BE2C (cell line): Measurements from ENCODE around the gene CEACAM6.

Experiments used
- DNase-seq: peaks from one replicate; pipeline ENCODE4 v3.0.0-alpha.2; 2020
- H3K27me3 ChIP-seq: fragments of 250-450 bp; sonication (Bioruptor Pico); 2 replicates; pipeline ENCODE4 v1.5.1; 2020; ENCODE audit warnings: mild to moderate bottlenecking
- H3K36me3 ChIP-seq: fragments of 250-450 bp; sonication (Bioruptor Pico); 2 replicates; pipeline ENCODE4 v1.5.1; 2020; ENCODE audit warnings: mild to moderate bottlenecking
- H3K4me1 ChIP-seq: fragments of 250-450 bp; sonication (Bioruptor Pico); 2 replicates; pipeline ENCODE4 v1.5.1; 2020
- H3K4me3 ChIP-seq: 2 replicates; pipeline ENCODE4 v1.5.1; 2011; ENCODE audit warnings: low read depth, low read length
- H3K9me3 ChIP-seq: fragments of 250-450 bp; sonication (Bioruptor Pico); 2 replicates; pipeline ENCODE4 v1.5.1; 2020
- TF ChIP-seq, protein P1 (sequence below): IDR thresholded peaks from 2 replicates; pipeline ENCODE4 v1.5.1; 2012; ENCODE audit warnings: mild to moderate bottlenecking, low read depth, low read length

Gene CEACAM6

GRCh38 chr19:41807176-41807575, 51.8 kb downstream of the CEACAM6 start:
- Histone ChIP-seq H3K27me3 (peaks cover 29% of the 10 kb centered on the region), H3K36me3 (no peaks in the 10 kb centered on the region), H3K4me1 (no peaks in the 10 kb centered on the region), H3K9me3 (no peaks in the 10 kb centered on the region), H3K4me3 (no peak overlapping the region)
- TF ChIP-seq, protein P1, sequence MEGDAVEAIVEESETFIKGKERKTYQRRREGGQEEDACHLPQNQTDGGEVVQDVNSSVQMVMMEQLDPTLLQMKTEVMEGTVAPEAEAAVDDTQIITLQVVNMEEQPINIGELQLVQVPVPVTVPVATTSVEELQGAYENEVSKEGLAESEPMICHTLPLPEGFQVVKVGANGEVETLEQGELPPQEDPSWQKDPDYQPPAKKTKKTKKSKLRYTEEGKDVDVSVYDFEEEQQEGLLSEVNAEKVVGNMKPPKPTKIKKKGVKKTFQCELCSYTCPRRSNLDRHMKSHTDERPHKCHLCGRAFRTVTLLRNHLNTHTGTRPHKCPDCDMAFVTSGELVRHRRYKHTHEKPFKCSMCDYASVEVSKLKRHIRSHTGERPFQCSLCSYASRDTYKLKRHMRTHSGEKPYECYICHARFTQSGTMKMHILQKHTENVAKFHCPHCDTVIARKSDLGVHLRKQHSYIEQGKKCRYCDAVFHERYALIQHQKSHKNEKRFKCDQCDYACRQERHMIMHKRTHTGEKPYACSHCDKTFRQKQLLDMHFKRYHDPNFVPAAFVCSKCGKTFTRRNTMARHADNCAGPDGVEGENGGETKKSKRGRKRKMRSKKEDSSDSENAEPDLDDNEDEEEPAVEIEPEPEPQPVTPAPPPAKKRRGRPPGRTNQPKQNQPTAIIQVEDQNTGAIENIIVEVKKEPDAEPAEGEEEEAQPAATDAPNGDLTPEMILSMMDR, result no peak
- no peak for DNase-seq

- Histone ChIP-seq H3K27me3 (peaks cover 21% of the 10 kb centered on the region), H3K4me1 (no peaks in the 10 kb centered on the region), H3K9me3 (no peaks in the 10 kb centered on the region), H3K4me3 (no peak overlapping the region), H3K36me3 (no peaks in the 10 kb centered on the region)
- DNase-seq, result no peak
- TF ChIP-seq, protein P1, result no peak
Measured at GRCh38 chr19:41808663-41809566, 53.6 kb downstream of the CEACAM6 start.

DNA sequence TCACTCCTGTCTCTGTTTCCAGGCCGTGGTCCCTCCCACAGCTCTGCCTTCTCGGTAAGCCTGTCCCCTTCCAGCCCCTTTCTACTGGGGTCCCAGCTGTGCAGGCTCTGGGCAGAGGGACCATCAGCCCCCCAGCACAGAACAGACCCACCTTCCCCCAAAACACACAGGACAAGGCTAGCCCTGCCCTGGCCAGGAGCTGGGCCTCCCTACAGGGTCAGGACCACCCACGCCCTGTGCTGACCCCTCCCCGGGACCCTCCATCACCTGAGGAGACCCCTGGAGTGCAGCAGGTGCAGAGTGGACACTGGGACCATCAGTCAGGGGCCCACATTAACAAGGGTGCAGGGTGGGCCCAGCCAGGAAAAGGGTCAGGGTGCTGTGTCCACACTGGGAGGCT, 55.0 kb downstream of the CEACAM6 start:
- Histone ChIP-seq H3K4me3 (no peak overlapping the region), H3K36me3 (no peaks in the 10 kb centered on the region), H3K9me3 (no peaks in the 10 kb centered on the region), H3K4me1 (no peaks in the 10 kb centered on the region), H3K27me3 (peaks cover 28% of the 10 kb centered on the region)
- TF ChIP-seq, protein P1, result no peak
- DNase-seq, result no peak

GRCh38 chr19:41811036-41811435, 55.7 kb downstream of the CEACAM6 start:
- TF ChIP-seq, protein P1, result no peak
- no peak for DNase-seq
- Histone ChIP-seq H3K36me3 (no peaks in the 10 kb centered on the region), H3K27me3 (peaks cover 28% of the 10 kb centered on the region), H3K4me3 (no peak overlapping the region), H3K4me1 (no peaks in the 10 kb centered on the region), H3K9me3 (no peaks in the 10 kb centered on the region)

DNA sequence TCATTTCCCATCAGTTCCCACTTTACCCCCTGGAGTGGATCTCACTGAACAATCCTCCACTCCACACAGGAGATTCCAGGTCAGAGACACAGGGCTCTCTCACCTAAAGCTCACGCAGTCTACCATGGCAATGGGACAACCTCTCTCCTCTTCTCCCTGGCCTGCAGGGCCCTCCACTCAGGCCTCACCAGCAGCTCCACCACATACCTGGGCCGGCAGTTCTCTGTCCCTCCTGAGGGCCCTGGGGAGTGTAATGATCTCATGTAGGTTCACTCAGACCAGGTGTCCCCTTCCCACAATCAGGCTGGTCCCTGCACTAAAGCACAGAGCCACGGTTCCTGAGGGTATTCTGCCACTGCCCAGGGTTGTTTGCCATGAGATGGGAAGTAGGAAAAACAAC, 56.7 kb downstream of the CEACAM6 start:
- TF ChIP-seq, protein P1, result no peak
- no peak for DNase-seq
- peaks cover 30% of the 10 kb centered on the region for H3K27me3 ChIP-seq
- no peak overlapping the region for H3K4me3 ChIP-seq
- H3K4me1 ChIP-seq, result no peaks in the 10 kb centered on the region
- H3K9me3 ChIP-seq, result no peaks in the 10 kb centered on the region
- H3K36me3 ChIP-seq, result no peaks in the 10 kb centered on the region

GRCh38 chr19:41813911-41814310, 58.6 kb downstream of the CEACAM6 start:
- Histone ChIP-seq H3K9me3 (no peaks in the 10 kb centered on the region), H3K36me3 (no peaks in the 10 kb centered on the region), H3K4me3 (no peak overlapping the region), H3K4me1 (no peaks in the 10 kb centered on the region), H3K27me3 (peaks cover 36% of the 10 kb centered on the region)
- no peak for DNase-seq
- TF ChIP-seq, protein P1, result no peak
